Germinal center (tissue), 1 donor: ENCODE measurements around the gene HOXA7.

Source experiments
- DNase-seq: peaks from one replicate; pipeline ENCODE4 v3.0.0; 2012; ENCODE audit warnings: mixed read lengths, low spot score

Gene HOXA7

GRCh38 chr7:27147199-27148030, 9.1 kb downstream of the HOXA7 start, which contains the start of gene HOXA6:
Gene HOXA6 (minus strand): TSS chr7:27147774. CDS start chr7:27147749, 25 bp downstream.
- DNase-seq = no peak

DNA sequence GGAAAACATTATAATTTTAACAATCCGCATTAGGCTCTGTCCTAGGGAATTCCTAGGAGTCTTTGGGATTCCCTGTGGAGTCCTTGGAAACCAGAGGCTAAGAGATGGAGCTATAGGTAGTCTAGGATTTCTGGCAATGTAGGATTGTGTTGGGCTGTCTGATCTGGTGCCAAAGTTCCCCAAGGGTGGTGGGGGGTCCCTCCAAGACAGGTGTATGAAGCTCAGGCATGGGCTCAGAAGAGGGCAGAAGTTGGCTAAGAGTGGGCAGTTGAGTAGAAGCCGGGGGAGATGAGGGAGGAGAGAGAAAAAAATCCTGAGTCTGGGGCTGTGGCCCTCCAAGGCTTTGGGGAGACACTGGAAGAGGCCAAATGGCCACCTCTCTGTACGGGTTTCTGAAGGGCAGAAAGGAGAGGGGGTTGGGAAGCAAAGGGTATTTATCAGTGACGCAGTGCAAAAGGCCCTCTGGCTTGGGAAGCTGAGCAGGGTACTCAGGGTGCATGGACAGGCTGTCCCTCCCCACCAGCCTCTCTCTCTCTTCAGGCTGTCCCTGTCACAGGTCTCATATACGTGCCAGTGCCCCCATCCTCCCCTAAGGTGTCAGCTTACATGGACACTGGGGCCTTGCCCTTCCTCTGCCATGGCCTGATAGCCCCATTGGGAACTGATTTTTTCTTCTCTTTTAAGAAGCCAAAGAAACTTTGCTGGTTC, 9.8 kb downstream of the HOXA7 start:
- no peak for DNase-seq

DNA sequence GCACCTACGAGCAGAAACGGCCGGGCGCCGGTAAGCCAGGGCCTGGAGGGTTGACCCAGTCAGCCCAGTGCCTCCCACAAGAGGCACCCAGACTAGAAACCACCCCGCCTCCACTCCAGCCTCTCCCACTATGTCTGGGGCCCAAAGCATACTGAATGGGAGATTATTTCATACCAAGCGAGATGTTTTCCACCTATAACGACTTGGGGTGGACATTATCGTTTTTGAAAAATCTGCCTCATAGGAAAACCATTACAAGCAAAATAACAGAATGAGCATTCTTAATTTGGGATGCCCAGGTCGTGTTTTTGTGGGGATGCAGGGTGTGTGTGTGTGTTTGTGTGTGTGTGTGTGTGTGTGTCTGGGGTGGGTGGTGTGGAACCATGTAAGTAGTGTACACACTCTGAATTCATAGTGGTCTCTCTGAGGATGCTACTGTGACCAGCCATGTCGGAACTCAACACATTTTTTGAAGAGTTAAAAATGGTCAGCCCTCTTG, 10.5 kb downstream of the HOXA7 start:
- no peak for DNase-seq

DNA sequence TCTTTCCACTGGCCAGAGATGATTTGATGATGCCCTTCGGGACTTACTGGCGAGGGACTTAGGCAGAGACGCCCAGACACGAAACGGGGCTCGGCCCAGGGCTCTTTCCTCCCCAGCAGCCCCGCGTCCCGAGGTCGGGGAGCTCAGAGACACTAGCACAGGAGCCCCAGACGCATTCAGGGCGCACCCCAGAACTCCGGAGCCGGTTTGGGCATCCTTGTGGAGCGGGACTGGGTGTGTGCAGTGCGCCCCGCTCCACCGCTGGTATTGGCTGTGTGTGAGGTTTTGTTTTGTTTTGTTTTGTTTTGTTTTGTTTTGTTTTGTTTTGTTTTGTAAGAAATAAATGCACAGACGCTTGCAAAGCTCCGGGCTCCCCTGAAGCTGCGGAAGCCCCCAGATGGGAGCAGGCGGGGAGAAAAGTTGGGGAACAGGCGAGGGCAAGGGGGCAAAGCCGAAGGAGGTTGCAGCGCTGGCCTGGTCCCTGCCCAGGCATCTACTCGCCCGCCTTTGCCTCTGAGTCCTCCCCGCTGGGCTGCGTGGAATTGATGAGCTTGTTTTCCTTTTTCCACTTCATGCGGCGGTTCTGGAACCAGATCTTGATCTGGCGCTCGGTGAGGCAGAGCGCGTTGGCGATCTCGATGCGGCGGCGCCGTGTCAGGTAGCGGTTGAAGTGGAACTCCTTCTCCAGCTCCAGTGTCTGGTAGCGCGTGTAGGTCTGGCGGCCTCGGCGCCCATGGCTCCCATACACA, 11.1 kb downstream of the HOXA7 start:
- DNase-seq = no peak

DNA sequence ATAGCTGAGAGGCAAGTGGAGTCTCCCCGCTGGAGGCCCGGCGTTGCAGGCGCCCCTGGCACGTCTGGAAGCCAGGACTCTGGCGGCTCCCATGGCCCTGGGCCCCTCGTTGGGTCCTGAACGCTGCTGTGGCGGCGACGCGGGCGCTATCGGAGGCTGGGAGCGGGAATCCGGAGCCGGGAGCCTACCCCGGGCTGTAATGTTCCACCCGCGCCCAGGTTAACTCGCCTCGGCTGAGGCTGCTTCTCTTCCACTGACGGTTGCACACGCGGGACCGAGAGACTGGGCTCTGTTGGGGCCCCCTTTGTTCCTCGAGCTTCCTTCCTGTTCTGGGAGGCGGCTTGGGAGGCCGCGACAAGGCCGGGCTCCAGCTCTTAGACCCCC, 11.7 kb downstream of the HOXA7 start:
- no peak for DNase-seq

DNA sequence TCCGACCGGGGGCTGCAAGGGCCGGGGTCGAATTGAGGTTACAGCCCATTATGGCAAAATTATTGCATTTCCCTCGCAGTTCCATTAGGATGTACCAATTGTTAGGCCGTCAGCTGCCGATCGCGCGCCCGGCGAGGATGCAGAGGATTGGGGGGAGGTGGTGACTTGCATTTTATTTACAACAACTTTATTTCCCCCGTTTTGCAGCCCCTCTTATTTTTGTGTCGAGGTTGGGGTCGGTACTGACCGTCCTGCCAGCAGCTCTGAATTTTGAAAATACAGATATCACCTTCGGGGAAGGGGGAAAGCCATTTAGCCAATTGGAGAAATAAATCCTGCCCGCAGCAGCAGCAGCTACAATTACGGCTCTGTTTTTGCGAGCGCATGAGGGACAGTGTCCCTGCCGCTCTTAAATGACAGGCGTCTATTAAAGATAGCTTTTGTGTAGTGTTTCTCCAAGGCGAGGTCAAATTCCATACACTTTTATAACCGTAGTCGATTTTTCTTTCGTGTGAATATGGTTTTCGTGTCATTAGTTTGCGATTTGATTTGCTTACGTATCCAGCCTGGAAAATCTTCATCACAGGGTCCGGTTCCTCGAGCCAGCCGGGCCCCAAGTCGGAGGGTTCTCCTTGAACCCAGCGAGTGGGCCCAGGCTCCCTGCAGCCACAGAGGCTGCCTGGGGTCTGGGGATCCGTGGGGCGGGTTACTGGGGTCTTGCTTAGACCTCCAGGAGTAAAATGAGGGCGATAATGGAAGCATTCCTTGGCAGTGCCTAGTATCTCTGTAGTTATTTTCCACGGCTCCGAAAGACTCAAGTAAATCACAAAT, 12.3 kb downstream of the HOXA7 start:
- no peak for DNase-seq

- DNase-seq = no peak
Measured at GRCh38 chr7:27143023-27143949, 13.2 kb downstream of the HOXA7 start, which contains the start of gene HOXA5. Gene HOXA5 (minus strand): TSS chr7:27143681. CDS start chr7:27143607, 74 bp downstream.

DNA sequence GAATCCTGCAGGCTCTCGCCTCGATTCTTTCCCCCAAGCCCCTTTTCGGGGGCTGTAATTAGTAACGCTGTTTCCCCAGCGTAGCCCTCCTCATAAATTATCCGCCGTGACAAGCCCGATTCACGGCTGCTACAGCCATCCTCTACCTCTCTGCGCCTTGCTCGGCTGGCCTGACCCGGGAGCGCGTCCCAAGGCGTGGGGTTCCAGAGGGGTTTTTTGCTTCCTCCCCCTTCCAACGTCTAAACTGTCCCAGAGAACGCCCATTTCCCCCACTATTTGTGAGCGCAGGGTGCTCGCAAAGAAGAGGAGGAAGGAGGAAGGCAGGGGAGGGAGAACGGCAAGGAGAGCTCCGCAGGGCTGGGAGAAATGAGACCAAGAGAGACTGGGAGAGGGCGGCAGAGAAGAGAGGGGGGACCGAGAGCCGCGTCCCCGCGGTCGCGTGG, 13.9 kb downstream of the HOXA7 start:
- DNase-seq = no peak

GRCh38 chr7:27141923-27142579, 14.4 kb downstream of the HOXA7 start:
- no peak for DNase-seq

DNA sequence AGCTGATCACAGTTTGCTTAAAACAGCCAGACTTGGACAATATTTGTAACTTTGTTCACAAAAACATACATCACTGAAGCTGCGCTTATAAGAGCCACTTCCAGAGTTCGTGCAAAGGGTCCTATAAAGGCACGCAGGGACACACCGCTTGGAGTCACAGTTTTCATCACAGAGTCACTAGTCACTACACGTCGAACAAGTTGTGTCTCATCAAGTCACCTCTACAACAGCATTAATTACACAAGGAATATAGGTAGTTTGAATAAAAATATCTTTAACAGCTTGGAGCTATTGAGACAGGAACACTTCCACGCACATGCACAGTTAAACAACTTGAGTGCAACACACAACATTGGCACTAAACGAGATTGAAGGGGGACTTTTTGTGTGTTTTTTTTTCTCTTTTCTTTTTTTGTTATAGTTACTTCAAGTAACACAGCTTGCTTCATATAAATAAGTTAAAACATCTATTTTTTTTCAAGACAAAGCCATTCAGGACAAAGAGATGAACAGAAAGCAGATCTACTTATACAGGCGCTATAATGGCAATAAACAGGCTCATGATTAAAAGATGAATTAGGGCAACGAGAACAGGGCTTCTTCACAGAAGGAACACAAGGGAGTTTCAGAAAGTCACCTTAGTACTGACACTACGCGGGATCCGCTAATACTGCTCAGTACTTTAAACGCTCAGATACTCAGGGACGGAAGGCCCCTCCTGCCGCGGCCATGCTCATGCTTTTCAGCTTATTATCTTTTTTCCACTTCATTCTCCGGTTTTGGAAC, 15.1 kb downstream of the HOXA7 start:
- DNase-seq = no peak

DNA sequence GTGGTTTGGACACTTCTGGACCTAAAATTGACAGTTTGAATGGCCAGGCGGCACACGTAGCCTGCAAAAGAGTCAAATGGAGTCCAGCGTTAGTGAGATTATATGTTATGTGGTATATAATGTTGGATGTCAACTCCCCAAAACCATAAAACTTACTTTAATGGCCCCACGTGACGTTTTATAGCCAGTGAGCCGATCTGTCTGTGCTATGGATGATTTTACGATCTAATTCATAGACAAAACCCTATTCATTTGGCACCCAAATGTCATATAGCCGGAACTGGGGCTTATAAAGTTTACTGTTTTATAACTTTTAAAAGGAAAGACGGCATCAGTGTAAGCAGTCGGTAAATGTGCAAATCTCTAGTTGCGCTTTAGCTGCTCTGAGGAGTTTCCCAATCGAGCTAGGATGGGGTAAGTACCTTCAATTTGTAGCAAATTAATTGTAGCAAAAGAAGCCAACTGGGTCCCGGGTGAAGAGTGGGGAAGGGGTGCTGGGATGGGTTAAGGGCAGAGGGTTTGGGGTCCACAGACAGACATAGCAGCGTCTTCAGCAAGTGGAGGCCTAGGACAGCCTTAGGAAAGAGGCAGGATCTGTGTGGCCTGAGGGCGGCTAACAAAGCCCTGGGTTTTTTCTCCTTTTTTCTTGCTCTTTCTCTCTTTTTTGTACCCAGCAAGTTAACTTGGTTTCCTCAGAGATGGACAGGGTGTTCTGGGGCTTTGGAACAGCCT, 16.2 kb downstream of the HOXA7 start:
- DNase-seq = no peak

GRCh38 chr7:27139334-27140125, 16.9 kb downstream of the HOXA7 start:
- DNase-seq = no peak

GRCh38 chr7:27138985-27139333, 17.5 kb downstream of the HOXA7 start:
- no peak for DNase-seq

DNA sequence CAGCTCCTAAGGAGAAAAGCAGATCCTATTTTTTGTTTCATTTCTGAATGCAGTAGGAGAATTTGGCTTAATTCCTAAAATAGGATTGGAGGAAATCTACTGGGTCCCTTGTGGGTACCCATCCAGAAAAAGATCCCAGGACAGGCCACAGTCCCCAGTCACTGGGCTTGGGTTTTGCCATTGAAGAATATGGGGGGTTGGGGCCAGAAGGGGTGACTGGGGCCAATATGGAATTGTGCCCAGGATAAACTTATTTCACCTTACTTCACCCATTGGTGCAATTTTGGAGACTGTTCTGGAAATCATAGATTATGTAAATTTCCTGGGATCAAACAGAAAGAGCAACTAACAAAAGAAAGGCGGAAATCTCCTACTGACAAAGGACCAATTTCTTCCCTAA, 18.0 kb downstream of the HOXA7 start:
- DNase-seq = no peak

- no peak for DNase-seq
Measured at GRCh38 chr7:27137640-27138315, 18.7 kb downstream of the HOXA7 start.

- DNase-seq = no peak
Measured at GRCh38 chr7:27134392-27134791, 22.1 kb downstream of the HOXA7 start.
